ENCODE results near the gene ZCCHC12.

Gene ZCCHC12

DNA sequence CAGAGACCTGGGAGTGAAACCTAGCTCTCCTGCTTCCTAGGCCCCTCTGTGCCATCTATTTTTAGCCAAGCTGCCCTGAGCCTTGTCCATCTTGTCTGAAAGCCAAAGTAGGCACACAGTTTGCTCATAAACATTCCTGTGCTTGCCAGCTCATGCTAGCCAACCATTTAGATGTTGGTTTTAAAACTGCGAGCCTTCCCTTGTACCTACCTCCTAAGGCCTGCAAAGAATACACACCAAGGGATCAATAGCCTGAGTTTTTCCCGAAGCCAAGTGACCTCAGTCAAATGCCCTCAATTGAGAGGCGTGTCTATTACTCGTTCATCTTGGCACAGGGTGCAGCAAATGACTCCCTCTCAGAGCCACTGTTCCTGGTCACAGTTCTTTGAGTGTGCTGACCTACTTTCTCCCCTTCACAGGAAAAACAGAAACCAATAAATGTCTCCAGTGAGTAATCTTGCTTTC lies 48.5 kb downstream of the ZCCHC12 start:
- no peak for DNase-seq (ENCODE audit: low spot score)
